Right lobe of liver (tissue), 4 donors: ENCODE data around the gene OR8G5.

Experiments used
- POLR2A ChIP-seq: fragments of 450-650 bp; IDR thresholded peaks from one replicate; pipeline ENCODE4 v1.6.1; 2017; ENCODE audit warnings: antibody characterized with exemption, mild to moderate bottlenecking
- TF ChIP-seq, protein P1 (sequence below), 4 donors: fragments of 200-600 bp in 3 of 4; fragments of 450-650 bp in 1 of 4; IDR thresholded peaks; one replicate each; pipeline versions ENCODE4 v1.5.1 to v1.8.0; 2016 to 2022; ENCODE audit warnings: antibody characterized with exemption in 4 of 4, mild to moderate bottlenecking in 2 of 4
- donor health status: DM: no; HTN: no; CAD: no.
- donor health status: DM: no; HTN: no; CAD: no.
- donor health status: DM: no; HTN: yes; CAD: no.

DNA sequence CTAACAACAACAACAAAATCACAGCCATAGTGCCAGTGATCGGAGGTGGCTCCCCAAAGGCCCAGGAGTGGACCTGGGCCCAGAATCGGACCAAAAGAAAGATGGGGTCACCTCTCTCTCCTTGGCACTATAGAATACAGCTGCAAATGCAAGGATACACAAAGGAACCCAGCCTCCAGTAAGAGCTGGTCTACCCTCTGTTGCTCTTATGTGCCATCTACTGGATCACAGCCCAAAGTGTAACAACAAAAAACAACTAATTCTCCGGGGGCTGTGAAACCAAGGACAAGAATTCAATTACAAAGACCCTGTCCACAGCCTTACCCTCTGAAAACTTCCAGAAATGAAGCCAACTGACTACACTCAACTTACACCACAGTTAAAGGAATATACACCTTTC lies 21.6 kb downstream of the OR8G5 start:
- TF ChIP-seq, protein P1, sequence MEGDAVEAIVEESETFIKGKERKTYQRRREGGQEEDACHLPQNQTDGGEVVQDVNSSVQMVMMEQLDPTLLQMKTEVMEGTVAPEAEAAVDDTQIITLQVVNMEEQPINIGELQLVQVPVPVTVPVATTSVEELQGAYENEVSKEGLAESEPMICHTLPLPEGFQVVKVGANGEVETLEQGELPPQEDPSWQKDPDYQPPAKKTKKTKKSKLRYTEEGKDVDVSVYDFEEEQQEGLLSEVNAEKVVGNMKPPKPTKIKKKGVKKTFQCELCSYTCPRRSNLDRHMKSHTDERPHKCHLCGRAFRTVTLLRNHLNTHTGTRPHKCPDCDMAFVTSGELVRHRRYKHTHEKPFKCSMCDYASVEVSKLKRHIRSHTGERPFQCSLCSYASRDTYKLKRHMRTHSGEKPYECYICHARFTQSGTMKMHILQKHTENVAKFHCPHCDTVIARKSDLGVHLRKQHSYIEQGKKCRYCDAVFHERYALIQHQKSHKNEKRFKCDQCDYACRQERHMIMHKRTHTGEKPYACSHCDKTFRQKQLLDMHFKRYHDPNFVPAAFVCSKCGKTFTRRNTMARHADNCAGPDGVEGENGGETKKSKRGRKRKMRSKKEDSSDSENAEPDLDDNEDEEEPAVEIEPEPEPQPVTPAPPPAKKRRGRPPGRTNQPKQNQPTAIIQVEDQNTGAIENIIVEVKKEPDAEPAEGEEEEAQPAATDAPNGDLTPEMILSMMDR (IDR thresholded peaks at IDR 0.05): no peak
- no peak for TF ChIP-seq POLR2A
